ENCODE measurements around the gene ZMIZ1. TPM values are rescaled to one million over a fixed set of nuclear protein-coding genes. Genes with fewer than 3 reads are reported as not detected.
A peak's percentile ranks its signal among the peaks of the same experiment; 100 is the strongest.

The ZMIZ1 gene
- total RNA-seq, 1 experiment from 2014 or later, result 42.3 TPM

- BruUV-seq (replicated peaks), result no TSS peak
- ChIA-PET CTCF (interaction anchor here (0.5 kb wide), 1 partner anchor 284 kb away, joined by 3 read pairs; no protein-coding TSS in a partner anchor), POLR2A (no interaction called here)
- H3K36me3 ChIP-seq (ENCODE audit: control insufficient read depth, insufficient read depth, low read length), result peaks cover 3% of the 10 kb centered on the region
- H3K4me1 ChIP-seq, result peaks cover 50% of the 10 kb centered on the region
- Mint-ChIP-seq H3K4me3 (ENCODE audit: unreplicated experiment) (no peak overlapping the region), H3K27ac (ENCODE audit: unreplicated experiment) (peak overlapping the region; percentile 96), H3K4me1 (ENCODE audit: low read depth, unreplicated experiment) (peaks cover 39% of the 10 kb centered on the region), H3K27me3 (ENCODE audit: insufficient read depth, unreplicated experiment) (no peaks in the 10 kb centered on the region), H3K9me3 (ENCODE audit: unreplicated experiment) (no peaks in the 10 kb centered on the region), H3K36me3 (ENCODE audit: insufficient read depth, unreplicated experiment) (peaks cover 47% of the 10 kb centered on the region)
- intact Hi-C loops (cut with micrococcal nuclease; ENCODE audit: unreplicated experiment), result no loop called here
- H3K4me3 ChIP-seq (ENCODE audit: low read depth, low read length), result no peak overlapping the region
- TF ChIP-seq CTCF (IDR thresholded peaks at IDR 0.05; ENCODE audit: insufficient read depth in 1 of 2, low read depth in 1 of 2, low read length in 1 of 2, severe bottlenecking in 1 of 2, unreplicated experiment in 1 of 2), result no peak
- no peaks in the 10 kb centered on the region for H3K27me3 ChIP-seq (replicated peaks; ENCODE audit: control insufficient read depth, insufficient read depth, low read length)
- DNase-seq, result no peak
- no peaks in the 10 kb centered on the region for H3K9me3 ChIP-seq
Observed at GRCh38 chr10:79159785-79160184, 91.0 kb downstream of the ZMIZ1 start.

DNA sequence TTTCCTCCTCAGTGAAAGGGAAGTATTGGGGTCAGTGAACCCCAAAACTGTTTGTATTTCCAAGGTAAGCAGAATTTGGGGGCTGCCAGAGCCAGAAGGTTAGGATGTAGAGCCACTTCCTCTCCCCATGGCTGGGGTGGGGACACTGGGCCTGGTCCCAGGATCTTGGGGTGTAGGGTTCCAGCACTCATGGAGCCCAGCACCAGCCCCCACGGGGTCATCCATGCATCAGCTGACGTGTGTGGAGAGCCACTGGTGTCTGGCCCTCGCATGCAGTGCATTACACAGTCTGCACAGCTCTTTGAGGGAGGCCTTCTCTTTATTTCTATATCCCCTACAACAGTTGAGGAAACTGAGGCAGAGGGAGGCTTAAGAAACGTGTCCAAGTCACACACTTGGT is 91.4 kb downstream of the ZMIZ1 start:
- CTCF ChIA-PET, result no interaction called here
- H3K27ac Mint-ChIP-seq (ENCODE audit: unreplicated experiment), result peak overlapping the region; percentile 96
- no peak for DNase-seq
- H3K36me3 ChIP-seq (ENCODE audit: control insufficient read depth, insufficient read depth, low read length), result peaks cover 2% of the 10 kb centered on the region
- H3K27me3 Mint-ChIP-seq (ENCODE audit: insufficient read depth, unreplicated experiment), result no peaks in the 10 kb centered on the region
- H3K4me3 Mint-ChIP-seq (ENCODE audit: unreplicated experiment), result no peak overlapping the region
- no TSS peak for BruUV-seq (replicated peaks)
- no peaks in the 10 kb centered on the region for H3K27me3 ChIP-seq (replicated peaks; ENCODE audit: control insufficient read depth, insufficient read depth, low read length)
- peaks cover 46% of the 10 kb centered on the region for H3K4me1 ChIP-seq
- no peaks in the 10 kb centered on the region for H3K9me3 Mint-ChIP-seq (ENCODE audit: unreplicated experiment)
- TF ChIP-seq CTCF (IDR thresholded peaks at IDR 0.05; ENCODE audit: insufficient read depth in 1 of 2, low read depth in 1 of 2, low read length in 1 of 2, severe bottlenecking in 1 of 2, unreplicated experiment in 1 of 2), result no peak
- H3K9me3 ChIP-seq, result no peaks in the 10 kb centered on the region
- intact Hi-C loops (cut with micrococcal nuclease; ENCODE audit: unreplicated experiment), result no loop called here
- POLR2A ChIA-PET, result no interaction called here
- H3K4me1 Mint-ChIP-seq (ENCODE audit: low read depth, unreplicated experiment), result peaks cover 38% of the 10 kb centered on the region
- no peak overlapping the region for H3K4me3 ChIP-seq (ENCODE audit: low read depth, low read length)
- H3K36me3 Mint-ChIP-seq (ENCODE audit: insufficient read depth, unreplicated experiment), result peaks cover 48% of the 10 kb centered on the region

DNA sequence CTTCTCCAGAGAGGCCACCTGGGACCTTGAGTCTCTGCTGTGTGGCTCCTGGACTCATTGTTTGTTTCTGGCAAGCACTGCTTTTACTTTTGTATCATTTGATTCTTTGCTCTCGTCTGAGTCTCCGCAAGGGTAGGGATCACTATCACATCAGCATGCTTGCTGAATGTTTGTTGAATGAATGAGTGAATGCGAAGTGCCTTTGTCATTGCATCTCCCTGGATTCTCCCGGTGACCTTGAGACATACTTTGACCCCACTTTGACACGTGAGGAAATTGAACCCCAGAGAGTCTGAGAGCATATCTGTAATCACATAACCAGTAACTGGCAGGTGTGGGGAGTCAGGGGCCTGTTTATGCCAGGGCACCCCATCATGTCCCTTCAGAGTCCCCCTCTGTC is 92.8 kb downstream of the ZMIZ1 start:
- H3K9me3 Mint-ChIP-seq (ENCODE audit: unreplicated experiment), result no peaks in the 10 kb centered on the region
- POLR2A ChIA-PET, result no interaction called here
- peaks cover 3% of the 10 kb centered on the region for H3K36me3 ChIP-seq (ENCODE audit: control insufficient read depth, insufficient read depth, low read length)
- no peak for DNase-seq
- no peak for TF ChIP-seq CTCF (IDR thresholded peaks at IDR 0.05; ENCODE audit: insufficient read depth in 1 of 2, low read depth in 1 of 2, low read length in 1 of 2, severe bottlenecking in 1 of 2, unreplicated experiment in 1 of 2)
- peaks cover 32% of the 10 kb centered on the region for H3K4me1 ChIP-seq
- no peaks in the 10 kb centered on the region for H3K9me3 ChIP-seq
- H3K36me3 Mint-ChIP-seq (ENCODE audit: insufficient read depth, unreplicated experiment), result peaks cover 50% of the 10 kb centered on the region
- CTCF ChIA-PET, result no interaction called here
- peaks cover 31% of the 10 kb centered on the region for H3K4me1 Mint-ChIP-seq (ENCODE audit: low read depth, unreplicated experiment)
- no TSS peak for BruUV-seq (replicated peaks)
- no peaks in the 10 kb centered on the region for H3K27me3 ChIP-seq (replicated peaks; ENCODE audit: control insufficient read depth, insufficient read depth, low read length)
- peak overlapping the region; percentile 23 for H3K27ac Mint-ChIP-seq (ENCODE audit: unreplicated experiment)
- H3K4me3 Mint-ChIP-seq (ENCODE audit: unreplicated experiment), result no peak overlapping the region
- H3K4me3 ChIP-seq (ENCODE audit: low read depth, low read length), result no peak overlapping the region
- intact Hi-C loops (cut with micrococcal nuclease; ENCODE audit: unreplicated experiment), result no loop called here
- no peaks in the 10 kb centered on the region for H3K27me3 Mint-ChIP-seq (ENCODE audit: insufficient read depth, unreplicated experiment)

Data from Caco-2 (cell line).